ENCODE data around the gene HNF1A.
A peak's percentile ranks its signal among the peaks of the same experiment; 100 is the strongest.
"Not testable (repeated sequence)": the region's sequence is repeated elsewhere in the genome, so short reads cannot be mapped to it uniquely, and the experiment has no call there.

Gene HNF1A

DNA sequence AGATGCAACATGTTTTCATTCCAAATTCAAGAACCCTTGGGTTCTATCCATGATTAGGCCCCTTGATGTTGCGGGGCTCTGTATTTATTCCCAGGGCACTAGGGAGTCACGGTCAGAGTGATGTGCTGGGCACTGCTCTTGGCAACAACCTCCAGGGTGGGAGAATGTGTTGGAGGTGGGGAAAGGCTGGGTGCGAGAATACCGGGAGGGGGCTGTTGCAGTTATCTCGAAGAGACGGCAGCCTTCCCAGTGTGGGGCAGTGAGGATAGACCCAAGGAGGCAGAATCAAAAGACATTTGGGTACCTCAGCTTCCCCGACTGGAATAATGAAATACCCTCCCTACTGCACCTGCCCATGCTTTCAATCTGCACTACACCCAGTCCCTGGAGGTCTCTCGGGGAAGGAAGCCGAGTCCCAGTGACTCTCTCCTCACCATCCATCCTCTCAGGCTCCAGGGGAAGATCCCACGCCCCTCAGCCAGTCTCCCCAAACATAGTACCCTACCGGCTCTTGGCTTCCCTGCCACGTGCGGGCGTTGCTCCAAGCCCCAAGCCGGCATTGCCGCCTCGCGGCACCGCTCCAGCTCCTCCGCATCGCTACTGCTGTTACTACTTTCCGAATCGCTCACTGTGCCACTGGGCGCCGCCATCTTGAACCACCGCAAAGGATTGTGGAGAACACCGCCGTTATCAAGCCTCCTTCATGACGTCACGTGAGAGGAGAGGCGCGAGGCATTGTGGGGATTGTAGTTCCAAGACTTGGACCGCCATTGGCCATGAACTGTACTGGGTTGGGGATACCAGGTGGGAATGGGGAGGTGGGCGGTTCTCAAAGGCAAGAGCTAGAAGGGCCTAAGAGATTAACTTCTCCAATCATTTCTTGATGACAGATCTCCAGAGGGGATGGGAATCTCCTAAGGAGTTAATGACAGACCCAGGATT is 37.8 kb downstream of the HNF1A start, which contains the start of gene C12orf43:
Gene C12orf43 (minus strand): TSS at position 663 of the 942 bp plus-strand sequence. CDS start 13 bp downstream, at position 650.
- DNase-seq: peak; percentile 92

- DNase-seq: no peak
Observed at GRCh38 chr12:121017966-121018491, 39.7 kb downstream of the HNF1A start.

DNA sequence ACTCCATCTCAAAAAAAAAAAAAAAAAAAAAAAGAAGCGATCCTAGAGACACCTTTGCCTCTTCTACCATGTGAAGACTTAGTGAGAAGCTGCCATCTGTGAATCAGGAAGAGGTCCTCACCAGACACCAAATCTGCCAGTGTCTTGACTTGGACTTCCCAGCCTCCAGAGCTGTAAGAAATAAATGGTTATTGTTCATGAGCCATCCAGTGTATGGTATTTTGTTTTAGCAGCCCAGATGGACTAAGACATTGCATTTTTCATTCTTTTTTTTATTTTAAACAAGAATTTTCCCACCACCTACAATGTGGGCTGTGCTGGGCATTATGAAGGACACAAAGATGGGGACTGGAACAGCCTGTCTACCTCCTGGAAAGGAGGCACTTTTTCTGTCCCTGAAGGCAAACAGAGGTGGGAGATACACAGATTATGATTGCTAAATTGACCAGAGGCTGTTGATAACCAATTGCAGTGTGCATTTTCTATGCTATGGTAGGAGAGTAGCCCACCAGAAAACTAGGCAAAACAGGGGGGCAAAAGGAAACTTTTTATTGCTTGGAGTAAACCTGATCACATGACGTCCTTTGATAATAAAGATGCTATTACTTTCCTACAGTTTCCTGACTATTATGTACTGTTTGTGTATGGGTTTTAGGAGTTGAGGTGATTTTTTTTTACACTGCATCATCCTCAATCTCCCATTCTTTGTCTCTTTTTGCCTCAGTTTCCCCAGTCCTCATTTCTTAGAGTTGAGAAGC is 40.7 kb downstream of the HNF1A start:
- no peak for DNase-seq

GRCh38 chr12:121021754-121022153 is 43.4 kb downstream of the HNF1A start:
- no peak for DNase-seq

GRCh38 chr12:121022713-121023112 is 44.4 kb downstream of the HNF1A start:
- no peak for DNase-seq

- no peak for DNase-seq
Observed at GRCh38 chr12:121023799-121024198, 45.5 kb downstream of the HNF1A start.

- no peak for DNase-seq
Observed at GRCh38 chr12:121025442-121026226, 47.3 kb downstream of the HNF1A start.

DNA sequence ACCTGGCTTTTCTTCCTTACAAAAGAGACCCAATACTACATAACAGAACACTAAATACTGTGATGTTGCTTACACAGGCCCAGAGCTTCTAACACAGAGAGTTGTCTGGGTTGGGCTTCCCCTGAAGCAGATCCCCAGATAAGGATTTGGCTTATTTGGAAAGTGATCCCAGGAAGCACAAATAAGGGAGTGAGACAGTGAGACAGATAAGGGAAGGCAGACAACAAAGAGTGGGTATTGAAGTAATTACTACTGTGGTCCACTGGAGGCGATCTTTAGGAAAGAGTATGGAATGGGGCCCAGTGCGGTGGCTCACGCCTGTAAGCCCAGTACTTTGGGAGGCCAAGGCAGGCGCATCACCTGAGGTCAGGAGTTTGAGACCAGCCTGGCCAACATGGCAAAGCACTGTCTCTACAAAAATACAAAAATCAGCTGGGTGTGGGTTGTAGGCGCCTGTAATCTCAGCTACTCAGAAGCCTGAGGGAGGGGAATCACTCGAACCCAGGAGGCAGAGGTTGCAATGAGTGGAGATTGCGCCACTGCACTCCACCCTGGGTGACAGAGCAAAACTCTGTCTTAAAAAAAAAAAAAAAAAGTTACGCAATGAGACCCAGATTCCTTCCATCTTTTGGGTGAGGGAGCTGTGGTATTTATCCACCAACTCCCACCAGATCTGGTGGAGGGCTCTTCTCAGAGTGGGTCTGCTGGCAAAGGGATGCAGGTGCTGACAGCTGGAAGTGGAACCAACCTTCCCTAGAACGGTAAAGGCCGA is 48.1 kb downstream of the HNF1A start:
- no peak for DNase-seq

- DNase-seq: no peak
Observed at GRCh38 chr12:121030576-121031212, 52.4 kb downstream of the HNF1A start.

GRCh38 chr12:121033625-121034349 is 55.4 kb downstream of the HNF1A start:
- no peak for DNase-seq

DNA sequence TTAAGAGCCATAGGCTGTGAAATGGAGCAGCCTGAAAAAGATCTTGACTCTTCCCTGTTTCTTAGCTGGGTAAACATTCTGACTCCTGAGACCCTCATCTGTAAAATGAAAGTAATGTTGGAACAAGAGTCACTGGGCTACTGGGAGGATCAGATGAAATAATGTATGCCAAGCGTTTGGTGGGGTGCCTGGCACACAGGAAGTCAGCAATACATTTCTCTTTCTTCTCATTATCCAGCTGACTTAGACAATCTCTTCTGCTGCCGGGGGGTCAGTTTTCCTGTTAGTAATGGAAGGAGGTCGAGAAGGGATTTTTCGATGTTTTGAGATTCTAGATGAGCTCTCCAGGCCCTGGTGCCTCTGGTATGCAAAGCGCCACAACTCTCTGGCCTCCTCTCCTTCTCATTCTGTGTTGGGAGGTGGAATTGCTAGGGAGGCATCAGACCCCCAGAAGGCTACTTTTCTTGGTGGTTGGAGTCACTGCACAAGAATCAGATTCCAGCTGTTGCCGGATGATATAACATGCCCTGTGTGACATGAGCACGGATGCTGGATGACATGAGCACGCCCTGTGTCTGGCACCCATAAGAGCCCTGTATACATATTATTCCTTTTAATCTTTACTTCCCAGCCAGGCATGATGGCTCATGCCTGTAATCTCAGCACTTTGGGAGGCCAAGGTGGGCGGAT is 56.4 kb downstream of the HNF1A start:
- no peak for DNase-seq

GRCh38 chr12:121036810-121037326 is 58.5 kb downstream of the HNF1A start:
- DNase-seq: no peak

- no peak for DNase-seq
Observed at GRCh38 chr12:121038861-121039668, 60.7 kb downstream of the HNF1A start, which contains the start of gene OASL. Gene OASL, minus strand, starts transcription at chr12:121039246. Its CDS starts 275 bp downstream, at chr12:121038971.

DNA sequence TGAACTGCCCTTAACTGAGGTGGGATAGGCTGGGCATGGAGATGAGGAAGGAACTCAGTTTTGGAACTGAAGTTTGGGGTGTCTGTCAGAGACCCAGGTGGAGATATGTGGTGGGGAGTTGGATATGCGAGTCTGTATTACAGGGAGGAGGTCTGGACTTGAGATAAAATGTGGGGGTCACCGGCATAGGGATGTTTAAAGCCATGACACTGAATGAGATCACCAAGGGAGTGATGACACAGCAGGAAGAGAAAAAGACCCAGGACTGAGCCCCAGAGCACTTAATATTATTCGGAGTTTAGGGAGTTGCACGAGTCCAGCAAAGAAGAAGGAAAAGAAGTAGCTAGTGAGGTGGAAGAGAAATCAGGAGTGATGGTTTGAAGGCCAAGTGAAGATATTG is 64.7 kb downstream of the HNF1A start:
- DNase-seq: no peak

DNA sequence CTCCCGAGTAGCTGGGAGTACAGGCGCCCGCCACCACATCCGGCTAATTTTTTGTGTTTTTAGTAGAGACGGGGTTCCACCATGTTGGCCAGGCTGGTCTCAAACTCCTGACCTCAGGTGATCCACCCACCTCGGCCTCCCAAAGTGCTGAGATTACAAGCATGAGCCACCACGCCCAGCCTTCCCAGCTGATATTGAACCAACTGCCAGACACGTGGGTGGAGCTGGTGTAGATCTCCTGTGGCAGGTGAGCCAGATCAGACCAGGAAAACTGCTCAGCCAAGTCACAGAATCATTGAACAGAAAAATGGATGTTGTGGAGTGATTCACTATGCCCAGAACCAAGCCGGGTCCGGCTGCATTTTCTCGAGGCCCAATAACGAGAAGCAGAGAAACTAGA is 69.1 kb downstream of the HNF1A start:
- not testable (repeated sequence) for DNase-seq

DNA sequence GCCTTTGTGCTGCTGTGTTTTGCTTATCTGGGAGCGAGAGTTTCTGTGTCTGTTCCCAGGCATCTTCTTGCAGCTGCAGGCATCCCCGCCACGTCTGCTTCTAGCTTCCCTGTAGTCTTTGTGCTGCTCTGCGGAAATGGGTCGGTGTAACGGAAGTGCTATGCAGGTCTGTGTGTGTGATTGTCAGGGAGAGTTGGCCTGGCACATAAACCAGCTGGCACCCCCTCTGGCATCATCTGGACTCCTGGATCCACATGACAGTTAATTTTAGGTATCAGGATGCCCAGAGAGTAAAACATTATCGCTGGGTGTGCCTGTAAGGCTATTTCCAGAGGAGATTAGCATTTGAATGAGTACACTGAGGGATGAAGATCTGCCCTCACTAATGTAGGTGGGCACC is 70.1 kb downstream of the HNF1A start:
- DNase-seq: no peak

- no peak for DNase-seq
Observed at GRCh38 chr12:121050725-121051124, 72.4 kb downstream of the HNF1A start.
